ENCODE data around the gene OCLN. TPM values are rescaled to one million over a fixed set of nuclear protein-coding genes. Genes with fewer than 3 reads are reported as not detected.

Gene OCLN
- total and polyA plus RNA-seq, 7 donors: 0.06 to 0.58 (median 0.21) TPM

DNA sequence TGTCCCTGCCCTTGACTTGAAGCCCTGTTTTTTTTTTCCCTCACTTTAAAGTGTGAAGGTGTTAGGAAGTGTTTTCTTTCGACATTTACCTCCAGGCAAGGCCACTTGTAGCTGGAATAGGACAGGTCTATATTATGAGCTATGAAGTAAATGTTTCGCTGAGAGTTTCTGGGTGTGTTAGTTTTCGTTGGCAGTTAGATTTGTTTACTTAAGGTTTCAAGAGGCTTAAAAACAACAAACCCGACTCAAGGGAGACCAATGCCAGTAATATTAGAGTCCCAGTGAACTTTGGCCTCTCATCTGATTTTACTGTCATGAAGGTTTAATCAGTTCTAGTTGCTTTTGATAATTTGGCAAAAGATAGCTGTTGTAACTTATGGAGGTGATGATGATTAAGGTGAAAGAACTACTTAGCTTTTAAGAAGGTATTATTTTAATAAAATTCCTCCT is 25.2 kb downstream of the OCLN start:
- intact Hi-C loops (cut with DNase I): no loop called here
- 17 to 27% (median 26%) methylated on average over 4 of the region's 4 CpGs for WGBS, 3 donors
- no peak for DNase-seq
- Histone ChIP-seq H3K9me3 (no peaks in the 10 kb centered on the region), H3K27me3 (ENCODE audit: insufficient read depth in 3 of 3, low read length in 2 of 3) (no peaks in the 10 kb centered on the region), H3K36me3 (ENCODE audit: insufficient read depth in 1 of 2, low read depth in 1 of 2) (no peaks in the 10 kb centered on the region), H3K27ac (no peak overlapping the region), H3K4me1 (no peaks in the 10 kb centered on the region), H3K4me3 (no peak overlapping the region)
- no peak for ATAC-seq
- TF ChIP-seq, protein P1, sequence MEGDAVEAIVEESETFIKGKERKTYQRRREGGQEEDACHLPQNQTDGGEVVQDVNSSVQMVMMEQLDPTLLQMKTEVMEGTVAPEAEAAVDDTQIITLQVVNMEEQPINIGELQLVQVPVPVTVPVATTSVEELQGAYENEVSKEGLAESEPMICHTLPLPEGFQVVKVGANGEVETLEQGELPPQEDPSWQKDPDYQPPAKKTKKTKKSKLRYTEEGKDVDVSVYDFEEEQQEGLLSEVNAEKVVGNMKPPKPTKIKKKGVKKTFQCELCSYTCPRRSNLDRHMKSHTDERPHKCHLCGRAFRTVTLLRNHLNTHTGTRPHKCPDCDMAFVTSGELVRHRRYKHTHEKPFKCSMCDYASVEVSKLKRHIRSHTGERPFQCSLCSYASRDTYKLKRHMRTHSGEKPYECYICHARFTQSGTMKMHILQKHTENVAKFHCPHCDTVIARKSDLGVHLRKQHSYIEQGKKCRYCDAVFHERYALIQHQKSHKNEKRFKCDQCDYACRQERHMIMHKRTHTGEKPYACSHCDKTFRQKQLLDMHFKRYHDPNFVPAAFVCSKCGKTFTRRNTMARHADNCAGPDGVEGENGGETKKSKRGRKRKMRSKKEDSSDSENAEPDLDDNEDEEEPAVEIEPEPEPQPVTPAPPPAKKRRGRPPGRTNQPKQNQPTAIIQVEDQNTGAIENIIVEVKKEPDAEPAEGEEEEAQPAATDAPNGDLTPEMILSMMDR (IDR thresholded peaks at IDR 0.05): no peak

- Histone ChIP-seq H3K27me3 (ENCODE audit: insufficient read depth in 3 of 3, low read length in 2 of 3) (no peaks in the 10 kb centered on the region), H3K4me1 (no peaks in the 10 kb centered on the region), H3K4me3 (no peak overlapping the region), H3K9me3 (no peaks in the 10 kb centered on the region), H3K36me3 (ENCODE audit: insufficient read depth in 1 of 2, low read depth in 1 of 2) (no peaks in the 10 kb centered on the region), H3K27ac (no peak overlapping the region)
- ATAC-seq (no peak), DNase-seq (no peak)
- intact Hi-C loops (cut with DNase I): no loop called here
- 58 to 66% (median 65%) methylated on average over 2 of the region's 2 CpGs for WGBS, 3 donors
- TF ChIP-seq, protein P1 (IDR thresholded peaks at IDR 0.05): no peak
These were observed 26.7 kb downstream of the OCLN start for GRCh38 chr5:69519285-69519684.

- Histone ChIP-seq H3K4me3 (no peak overlapping the region), H3K27ac (no peak overlapping the region), H3K36me3 (ENCODE audit: insufficient read depth in 1 of 2, low read depth in 1 of 2) (no peaks in the 10 kb centered on the region), H3K27me3 (ENCODE audit: insufficient read depth in 3 of 3, low read length in 2 of 3) (no peaks in the 10 kb centered on the region), H3K9me3 (no peaks in the 10 kb centered on the region), H3K4me1 (no peaks in the 10 kb centered on the region)
- 51 to 69% (median 53%) methylated on average over 3 of the region's 3 CpGs for WGBS, 3 donors
- intact Hi-C loops (cut with DNase I): no loop called here
- TF ChIP-seq, protein P1 (IDR thresholded peaks at IDR 0.05): no peak
- DNase-seq (no peak), ATAC-seq (no peak)
These were observed 29.4 kb downstream of the OCLN start for GRCh38 chr5:69522035-69522434.

DNA sequence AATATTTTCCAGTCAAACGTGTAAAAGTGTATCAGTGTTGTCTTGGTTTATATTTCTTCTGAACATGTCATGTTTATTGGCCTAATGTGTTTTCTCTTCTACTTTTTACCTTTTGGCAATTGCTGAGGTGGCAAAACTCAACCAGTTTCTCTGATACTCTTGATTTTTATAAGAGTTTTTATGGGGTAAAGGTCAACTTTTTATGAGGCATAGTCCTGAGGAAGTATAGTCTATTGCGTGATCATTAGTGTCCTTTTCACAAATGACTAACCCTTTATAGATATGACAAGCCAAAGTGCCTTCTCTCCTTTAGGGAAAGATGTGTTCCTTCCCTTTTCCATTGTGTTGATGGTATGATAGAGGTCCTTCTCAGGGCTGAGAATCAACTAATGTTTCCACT is 32.9 kb downstream of the OCLN start:
- WGBS, 3 donors: 74 to 84% (median 79%) methylated on average over 2 of the region's 2 CpGs
- Histone ChIP-seq H3K27ac (no peak overlapping the region), H3K4me1 (no peaks in the 10 kb centered on the region), H3K4me3 (no peak overlapping the region), H3K27me3 (ENCODE audit: insufficient read depth in 3 of 3, low read length in 2 of 3) (no peaks in the 10 kb centered on the region), H3K9me3 (no peaks in the 10 kb centered on the region), H3K36me3 (ENCODE audit: insufficient read depth in 1 of 2, low read depth in 1 of 2) (no peaks in the 10 kb centered on the region)
- TF ChIP-seq, protein P1 (IDR thresholded peaks at IDR 0.05): no peak
- ATAC-seq (no peak), DNase-seq (no peak)
- intact Hi-C loops (cut with DNase I): no loop called here

GRCh38 chr5:69526660-69527059 is 34.1 kb downstream of the OCLN start:
- no peaks in the 10 kb centered on the region for H3K4me1 ChIP-seq
- TF ChIP-seq, protein P1 (IDR thresholded peaks at IDR 0.05): no peak
- no peaks in the 10 kb centered on the region for H3K9me3 ChIP-seq
- ATAC-seq: no peak
- H3K36me3 ChIP-seq (ENCODE audit: insufficient read depth in 1 of 2, low read depth in 1 of 2): no peaks in the 10 kb centered on the region
- H3K27me3 ChIP-seq (ENCODE audit: insufficient read depth in 3 of 3, low read length in 2 of 3): no peaks in the 10 kb centered on the region
- no peak overlapping the region for H3K27ac ChIP-seq
- no peak overlapping the region for H3K4me3 ChIP-seq
- WGBS, 3 donors: 92 to 93% (median 92%) methylated on average over 9 of the region's 9 CpGs
- intact Hi-C loops (cut with DNase I): no loop called here
- DNase-seq: no peak
